ENCODE results near the gene STT3B. TPM values are rescaled to one million over a fixed set of nuclear protein-coding genes. Genes with fewer than 3 reads are reported as not detected.

STT3B gene
- total and polyA plus RNA-seq, 2 of the 4 experiments (the other 2 are of a cell fraction): 45.5 to 86.4 TPM

DNA sequence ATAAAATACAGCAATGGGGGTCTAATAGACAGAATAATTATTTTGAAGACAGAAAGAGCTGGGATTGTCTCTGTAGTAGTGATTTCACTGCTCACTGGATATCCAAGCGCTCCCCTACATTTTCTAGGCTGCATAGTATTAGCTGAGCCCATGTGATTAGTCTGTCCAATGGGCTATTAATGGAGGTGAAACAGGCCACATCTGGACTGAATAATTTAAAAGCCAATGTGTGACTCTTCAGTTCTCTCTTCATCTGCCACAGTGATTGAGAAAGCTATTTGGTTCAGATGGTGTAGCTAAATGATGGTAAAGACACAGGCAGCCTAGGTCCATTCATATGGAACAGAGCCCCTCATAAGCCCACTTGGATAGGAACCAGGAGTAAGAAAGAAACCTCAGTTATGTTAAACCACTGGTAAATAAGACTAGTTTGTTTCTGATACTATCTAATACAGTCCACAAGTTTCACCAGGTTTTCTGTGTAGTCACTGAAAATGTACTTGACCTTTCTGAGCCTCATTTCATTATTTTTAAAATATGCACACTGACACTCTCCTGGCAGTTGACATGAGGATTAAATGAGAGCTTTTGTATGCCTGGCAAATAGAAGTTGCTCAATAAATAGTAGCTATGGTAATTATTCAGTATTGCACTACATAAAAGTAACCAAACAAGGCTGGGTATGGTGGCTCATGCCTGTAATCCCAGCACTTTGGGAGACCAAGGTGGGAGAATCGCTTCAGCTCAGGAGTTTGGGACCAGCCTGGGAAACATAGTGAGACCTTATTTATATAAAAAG, 17.0 kb upstream of the STT3B start:
- Histone ChIP-seq H2AFZ (replicated peaks; ENCODE audit: low read length, poor library complexity) (no peak overlapping the region), H3K9me1 (ENCODE audit: insufficient read depth, low read length) (no peaks in the 10 kb centered on the region), H2AK9ac (replicated peaks; ENCODE audit: low read depth, low read length, poor library complexity) (no peak overlapping the region), H3K27ac (ENCODE audit: insufficient read depth, low read length) (no peak overlapping the region), H3K4me2 (ENCODE audit: low read depth, low read length) (no peak overlapping the region), H3K9me3 (ENCODE audit: control insufficient read depth, insufficient read depth, low read length) (no peaks in the 10 kb centered on the region), H3K9ac (ENCODE audit: low read depth, low read length) (no peak overlapping the region), H4K91ac (ENCODE audit: insufficient read depth, low read depth, low read length) (no peak overlapping the region), H2BK120ac (ENCODE audit: low read depth, low read length) (no peak overlapping the region), H3K56ac (ENCODE audit: extremely low read depth, insufficient read depth, low read length) (no peak overlapping the region), H3K4me3 (ENCODE audit: insufficient read depth, low read depth, low read length) (no peak overlapping the region), H4K5ac (ENCODE audit: low read depth, low read length) (no peak overlapping the region), H3K14ac (replicated peaks; ENCODE audit: low read depth, low read length) (no peak overlapping the region), H4K8ac (ENCODE audit: low read depth in 2 of 2, low read length in 2 of 2) (no peak overlapping the region), H3K23ac (ENCODE audit: low read depth, low read length) (no peak overlapping the region), H4K20me1 (ENCODE audit: insufficient read depth, low read length) (no peaks in the 10 kb centered on the region), H3K4ac (ENCODE audit: low read depth, low read length) (no peak overlapping the region), H2AK5ac (ENCODE audit: low read depth, low read length) (no peak overlapping the region), H3K36me3 (ENCODE audit: control insufficient read depth, insufficient read depth, low read length) (no peaks in the 10 kb centered on the region), H2BK15ac (ENCODE audit: low read depth, low read length) (no peak overlapping the region), H3K79me1 (ENCODE audit: low read depth in 1 of 2, low read length in 2 of 2) (no peaks in the 10 kb centered on the region), H3K18ac (ENCODE audit: low read depth, low read length) (no peak overlapping the region), H3K27me3 (ENCODE audit: control insufficient read depth, insufficient read depth, low read length) (no peaks in the 10 kb centered on the region; the same call in 1 of the 2 replicates), H2BK20ac (ENCODE audit: low read depth, low read length) (no peak overlapping the region), H3K4me1 (ENCODE audit: control insufficient read depth, insufficient read depth, low read length) (no peaks in the 10 kb centered on the region), H2BK5ac (ENCODE audit: low read depth, low read length, poor library complexity, severe bottlenecking) (no peak overlapping the region)
- ChIA-PET POLR2A (ENCODE audit: unreplicated experiment) (no interaction called here), CTCF (interaction anchor here (0.6 kb wide), 1 partner anchor 14 kb away, joined by 4 read pairs; no protein-coding TSS in a partner anchor)
- intact Hi-C loops (cut with micrococcal nuclease): no loop called here
- no TSS peak for BruUV-seq (replicated peaks)
- dilution Hi-C loops (cut with HindIII; ENCODE audit: low sequenced_read_pairs, unreplicated experiment): no loop called here
- ATAC-seq (ENCODE audit: low read depth) (no peak), DNase-seq (no peak)
- in situ Hi-C loops (cut with MboI; ENCODE audit: low sequenced_read_pairs): no loop called here
- TF ChIP-seq RCOR1 (IDR thresholded peaks at IDR 0.05; ENCODE audit: insufficient replicate concordance, low read length) (no peak), CEBPB (IDR thresholded peaks at IDR 0.05; ENCODE audit: low read depth, low read length) (no peak), SMC3 (IDR thresholded peaks at IDR 0.05; ENCODE audit: low read depth, low read length) (no peak), MXI1 (IDR thresholded peaks at IDR 0.05; ENCODE audit: borderline replicate concordance, low read depth, low read length) (no peak), RFX5 (IDR thresholded peaks at IDR 0.05; ENCODE audit: low read depth, low read length) (no peak), NFE2L2 (IDR thresholded peaks at IDR 0.05; ENCODE audit: low read depth, low read length) (no peak), CHD1 (IDR thresholded peaks at IDR 0.05; ENCODE audit: low read depth, low read length) (no peak), MAZ (IDR thresholded peaks at IDR 0.05; ENCODE audit: borderline replicate concordance, low read depth, low read length) (no peak), MAFK (IDR thresholded peaks at IDR 0.05; ENCODE audit: low read depth, low read length) (no peak), BHLHE40 (IDR thresholded peaks at IDR 0.05; ENCODE audit: low read depth, low read length) (no peak), POLR2A (IDR thresholded peaks at IDR 0.05; ENCODE audit: low read depth, low read length) (no peak), FOS (IDR thresholded peaks at IDR 0.05; ENCODE audit: low read depth, low read length) (no peak)
- TF ChIP-seq, protein P1, sequence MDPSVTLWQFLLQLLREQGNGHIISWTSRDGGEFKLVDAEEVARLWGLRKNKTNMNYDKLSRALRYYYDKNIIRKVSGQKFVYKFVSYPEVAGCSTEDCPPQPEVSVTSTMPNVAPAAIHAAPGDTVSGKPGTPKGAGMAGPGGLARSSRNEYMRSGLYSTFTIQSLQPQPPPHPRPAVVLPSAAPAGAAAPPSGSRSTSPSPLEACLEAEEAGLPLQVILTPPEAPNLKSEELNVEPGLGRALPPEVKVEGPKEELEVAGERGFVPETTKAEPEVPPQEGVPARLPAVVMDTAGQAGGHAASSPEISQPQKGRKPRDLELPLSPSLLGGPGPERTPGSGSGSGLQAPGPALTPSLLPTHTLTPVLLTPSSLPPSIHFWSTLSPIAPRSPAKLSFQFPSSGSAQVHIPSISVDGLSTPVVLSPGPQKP (IDR thresholded peaks at IDR 0.05; ENCODE audit: borderline replicate concordance, low read depth, low read length): no peak
- TF ChIP-seq, protein P2, sequence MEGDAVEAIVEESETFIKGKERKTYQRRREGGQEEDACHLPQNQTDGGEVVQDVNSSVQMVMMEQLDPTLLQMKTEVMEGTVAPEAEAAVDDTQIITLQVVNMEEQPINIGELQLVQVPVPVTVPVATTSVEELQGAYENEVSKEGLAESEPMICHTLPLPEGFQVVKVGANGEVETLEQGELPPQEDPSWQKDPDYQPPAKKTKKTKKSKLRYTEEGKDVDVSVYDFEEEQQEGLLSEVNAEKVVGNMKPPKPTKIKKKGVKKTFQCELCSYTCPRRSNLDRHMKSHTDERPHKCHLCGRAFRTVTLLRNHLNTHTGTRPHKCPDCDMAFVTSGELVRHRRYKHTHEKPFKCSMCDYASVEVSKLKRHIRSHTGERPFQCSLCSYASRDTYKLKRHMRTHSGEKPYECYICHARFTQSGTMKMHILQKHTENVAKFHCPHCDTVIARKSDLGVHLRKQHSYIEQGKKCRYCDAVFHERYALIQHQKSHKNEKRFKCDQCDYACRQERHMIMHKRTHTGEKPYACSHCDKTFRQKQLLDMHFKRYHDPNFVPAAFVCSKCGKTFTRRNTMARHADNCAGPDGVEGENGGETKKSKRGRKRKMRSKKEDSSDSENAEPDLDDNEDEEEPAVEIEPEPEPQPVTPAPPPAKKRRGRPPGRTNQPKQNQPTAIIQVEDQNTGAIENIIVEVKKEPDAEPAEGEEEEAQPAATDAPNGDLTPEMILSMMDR (conservative IDR thresholded peaks at IDR 0.05; ENCODE audit: low read depth, low read length): no peak
- TF ChIP-seq, protein P3, sequence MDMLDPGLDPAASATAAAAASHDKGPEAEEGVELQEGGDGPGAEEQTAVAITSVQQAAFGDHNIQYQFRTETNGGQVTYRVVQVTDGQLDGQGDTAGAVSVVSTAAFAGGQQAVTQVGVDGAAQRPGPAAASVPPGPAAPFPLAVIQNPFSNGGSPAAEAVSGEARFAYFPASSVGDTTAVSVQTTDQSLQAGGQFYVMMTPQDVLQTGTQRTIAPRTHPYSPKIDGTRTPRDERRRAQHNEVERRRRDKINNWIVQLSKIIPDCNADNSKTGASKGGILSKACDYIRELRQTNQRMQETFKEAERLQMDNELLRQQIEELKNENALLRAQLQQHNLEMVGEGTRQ (IDR thresholded peaks at IDR 0.05; ENCODE audit: low read depth, low read length): no peak
- no CpG with 5 or more reads among the region's 2 CpGs for WGBS, 2 experiments (ENCODE audit: extremely low coverage in 2 of 2, insufficient read length in 1 of 2)
